Posterior vena cava (tissue), 2 donors: Measurements from ENCODE around the gene SEC61A2. TPM values are rescaled to one million over a fixed set of nuclear protein-coding genes. Genes with fewer than 3 reads are reported as not detected.
"Not testable (repeated sequence)": the region's sequence is repeated elsewhere in the genome, so short reads cannot be mapped to it uniquely, and the experiment has no call there.

Source experiments
- DNase-seq: peaks from one replicate; pipeline ENCODE4 v3.0.0-alpha.2; 2020; ENCODE audit warnings: low spot score
- intact Hi-C, 2 donors: fragments of 100-400 bp; cut with DNase I; formaldehyde crosslinking; loops; one replicate each; pipeline versions ENCODE4 v1.14.1 to v1.14.2; 2022 to 2023
- long read RNA-seq, 2 donors: library from polyadenylated mRNA; unstranded; transcript quantifications; one replicate each; pipeline ENCODE4 v2.0.0, GENCODE V29; 2020 to 2021
- total RNA-seq, 2 donors: library from RNA; stranded (reverse); fragmentation: NEBNext Ultra II Directional; extraction: Animal tissue kit (Norgen Biotek cat#: 25700); gene quantifications; one replicate each; pipeline ENCODE4 v1.2.1, GENCODE V29; 2021
- donor health status: DM: yes; HTN: yes; CAD: no.
- donor health status: DM: yes; HTN: yes; CAD: no.

Gene SEC61A2
- total RNA-seq = 1 to 10 TPM; 5.9 to 7.4 TPM
- long read RNA-seq, donor 1, partial matches to known transcripts = 0 of 3 reads
- long read RNA-seq, donor 1, other reads (novel, unspliced or antisense) = 2 of 3 reads
- long read RNA-seq, donor 2, partial matches to known transcripts = 0 of 4 reads
- long read RNA-seq, donor 2, other reads (novel, unspliced or antisense) = 3 of 4 reads

GRCh38 chr10:12129222-12130111 lies at the start of gene SEC61A2:
Gene SEC61A2, plus strand, starts transcription at chr10:12129677. Its CDS starts 111 bp downstream, at chr10:12129788.
- peak; percentile 99 for DNase-seq
- intact Hi-C loops = loop anchor here in 1 of 2 donors (5.0 kb wide), 1 partner anchor 1973 kb away; no protein-coding TSS in a partner anchor

DNA sequence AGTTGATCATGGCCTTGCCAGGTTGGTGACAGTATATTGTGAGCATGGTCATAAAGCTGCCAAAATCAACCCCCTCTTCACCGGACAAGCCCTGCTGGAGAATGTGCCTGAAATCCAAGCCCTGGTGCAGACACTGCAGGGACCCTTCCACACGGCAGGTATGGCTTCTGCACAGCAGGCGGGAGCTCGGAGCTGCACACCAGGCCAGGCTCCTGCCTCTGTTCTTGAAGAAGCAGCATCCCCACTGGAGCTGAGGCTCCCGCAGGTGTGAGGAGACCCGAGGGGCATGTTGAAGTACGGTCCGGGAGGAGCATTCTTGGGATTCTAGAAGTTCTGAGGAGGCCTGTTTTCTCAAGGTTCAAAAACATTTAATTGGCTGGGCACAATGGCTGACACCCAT lies 48.0 kb upstream of the SEC61A2 start:
- peak; percentile 41 for DNase-seq
- intact Hi-C loops = no loop called here

GRCh38 chr10:12081879-12082557 lies 47.5 kb upstream of the SEC61A2 start:
- intact Hi-C loops = no loop called here
- peak; percentile 23 for DNase-seq

DNA sequence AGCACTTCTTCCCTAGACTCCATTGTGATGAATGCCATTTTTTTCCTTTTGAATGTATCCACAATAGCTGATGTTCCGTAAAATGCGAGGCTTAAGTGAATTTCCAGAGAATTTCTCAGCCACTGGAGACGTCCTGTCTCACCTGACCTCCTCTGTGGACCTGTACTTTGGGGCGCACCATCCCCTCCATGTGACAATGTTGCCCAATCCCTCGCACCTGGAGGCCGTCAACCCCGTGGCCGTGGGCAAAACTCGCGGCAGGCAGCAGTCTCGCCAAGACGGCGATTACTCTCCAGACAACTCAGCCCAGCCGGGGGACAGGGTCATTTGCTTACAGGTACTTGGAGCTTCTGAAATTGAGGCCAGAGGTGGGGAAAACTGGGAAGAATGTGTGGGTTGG lies 40.6 kb upstream of the SEC61A2 start:
- intact Hi-C loops = no loop called here
- DNase-seq = peak; percentile 23

GRCh38 chr10:12091421-12091820 lies 38.1 kb upstream of the SEC61A2 start:
- intact Hi-C loops = no loop called here
- DNase-seq = no peak

DNA sequence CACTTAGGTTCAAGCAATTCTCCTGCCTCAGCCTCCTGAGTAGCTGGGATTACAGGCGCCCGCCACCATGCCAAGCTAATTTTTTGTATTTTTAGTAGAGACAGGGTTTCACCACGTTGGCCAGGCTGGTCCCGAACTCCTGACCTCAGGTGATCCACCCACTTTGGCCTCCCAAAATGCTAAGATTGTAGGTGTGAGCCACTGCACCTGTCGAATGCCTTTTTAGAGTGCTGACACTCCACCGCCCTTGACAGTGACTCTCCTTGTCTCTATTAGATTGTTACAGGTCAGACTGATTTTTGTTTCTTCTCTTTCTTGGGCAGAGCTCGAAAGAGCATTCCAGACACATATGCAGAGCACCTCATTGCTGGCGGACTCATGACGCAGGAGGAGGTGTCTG lies 32.1 kb upstream of the SEC61A2 start:
- intact Hi-C loops, DNase-seq: not testable (repeated sequence)

DNA sequence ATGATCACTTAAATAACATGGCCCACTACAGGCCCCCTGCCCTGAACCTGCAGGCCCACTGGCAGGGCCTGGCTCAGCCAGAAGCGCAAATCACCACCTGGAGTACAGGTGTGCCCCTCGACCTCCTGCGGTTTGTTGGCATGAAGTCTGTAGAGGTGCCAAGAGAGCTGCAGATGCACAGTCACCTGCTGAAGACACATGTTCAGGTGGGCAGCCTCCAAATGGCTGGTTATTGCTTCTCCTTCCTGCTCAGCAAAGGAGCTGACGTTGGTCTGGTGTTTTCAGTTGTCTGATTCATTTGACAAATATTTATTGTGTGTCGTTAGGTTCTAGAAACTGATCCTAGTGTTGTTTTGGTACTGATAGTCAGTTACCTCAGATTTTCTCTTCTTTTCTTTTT lies 31.7 kb upstream of the SEC61A2 start:
- intact Hi-C loops = no loop called here
- peak; percentile 20 for DNase-seq

GRCh38 chr10:12098966-12099365 lies 30.5 kb upstream of the SEC61A2 start:
- no peak for DNase-seq
- intact Hi-C loops = no loop called here

GRCh38 chr10:12103802-12104201 lies 25.7 kb upstream of the SEC61A2 start:
- intact Hi-C loops = no loop called here
- DNase-seq = no peak

- intact Hi-C loops = no loop called here
- DNase-seq = no peak
Measured at GRCh38 chr10:12107781-12108180, 21.7 kb upstream of the SEC61A2 start.

DNA sequence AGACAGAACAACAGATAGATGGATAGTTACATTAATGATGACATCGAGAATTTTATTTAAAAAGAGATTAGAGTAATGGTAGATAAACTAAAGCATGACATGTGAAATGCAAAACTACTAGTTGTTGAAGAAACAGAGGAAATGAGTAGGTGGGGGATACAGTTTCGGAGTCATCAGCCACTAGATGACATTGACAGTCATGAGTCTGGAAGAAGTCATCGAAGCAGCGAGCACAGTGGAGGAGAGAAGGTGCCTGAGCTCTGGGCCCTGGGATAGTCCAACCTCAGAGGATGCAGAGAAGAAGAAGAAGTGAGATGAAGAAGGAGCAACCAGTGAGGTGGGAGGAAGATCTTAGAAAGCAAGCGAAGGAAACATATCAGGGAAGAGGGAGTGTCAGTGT lies 20.2 kb upstream of the SEC61A2 start:
- no peak for DNase-seq
- intact Hi-C loops = no loop called here

DNA sequence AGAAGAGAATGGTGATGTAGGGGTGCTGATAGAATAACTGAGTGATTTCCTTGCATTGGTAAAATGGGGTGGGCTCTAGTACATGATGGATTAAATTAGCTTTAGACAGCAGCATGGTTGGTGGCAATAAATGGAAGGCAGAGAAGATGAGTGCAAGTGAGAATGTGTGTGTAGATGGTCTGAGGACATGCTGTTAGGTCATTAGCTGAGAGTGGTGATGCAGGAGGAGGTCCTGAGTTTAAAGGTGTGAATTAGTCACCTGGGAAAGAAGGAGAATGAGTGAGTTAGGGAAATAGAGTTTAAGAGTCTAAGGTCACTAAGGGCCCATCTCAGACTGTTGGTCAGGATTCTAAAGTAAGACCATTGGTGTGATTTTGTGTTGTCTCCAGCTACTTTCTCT lies 17.9 kb upstream of the SEC61A2 start:
- intact Hi-C loops = no loop called here

GRCh38 chr10:12113627-12114026 lies 15.8 kb upstream of the SEC61A2 start:
- no peak for DNase-seq
- intact Hi-C loops = no loop called here

More for the DNA sequence above, 17.9 kb upstream of the SEC61A2 start:
- DNase-seq = no peak

DNA sequence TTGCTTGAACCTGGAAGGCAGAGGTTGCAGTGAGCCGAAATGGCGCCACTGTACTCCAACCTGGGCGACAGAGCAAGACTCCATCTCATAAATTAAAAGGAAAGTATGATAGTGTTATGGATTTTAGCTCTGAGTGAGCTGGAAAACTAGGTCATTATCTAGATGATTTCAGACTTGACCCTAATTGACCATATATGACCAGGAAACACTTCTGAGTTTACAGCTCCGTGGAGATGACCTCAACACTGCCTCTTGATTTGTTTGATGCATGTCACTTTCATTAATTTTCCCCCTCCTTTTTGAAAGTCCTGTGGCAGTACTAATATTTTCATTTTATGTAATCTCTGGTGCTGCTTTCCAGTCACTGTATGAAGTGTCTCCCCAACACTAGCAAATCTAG lies 7.8 kb upstream of the SEC61A2 start:
- DNase-seq = no peak
- intact Hi-C loops = no loop called here

DNA sequence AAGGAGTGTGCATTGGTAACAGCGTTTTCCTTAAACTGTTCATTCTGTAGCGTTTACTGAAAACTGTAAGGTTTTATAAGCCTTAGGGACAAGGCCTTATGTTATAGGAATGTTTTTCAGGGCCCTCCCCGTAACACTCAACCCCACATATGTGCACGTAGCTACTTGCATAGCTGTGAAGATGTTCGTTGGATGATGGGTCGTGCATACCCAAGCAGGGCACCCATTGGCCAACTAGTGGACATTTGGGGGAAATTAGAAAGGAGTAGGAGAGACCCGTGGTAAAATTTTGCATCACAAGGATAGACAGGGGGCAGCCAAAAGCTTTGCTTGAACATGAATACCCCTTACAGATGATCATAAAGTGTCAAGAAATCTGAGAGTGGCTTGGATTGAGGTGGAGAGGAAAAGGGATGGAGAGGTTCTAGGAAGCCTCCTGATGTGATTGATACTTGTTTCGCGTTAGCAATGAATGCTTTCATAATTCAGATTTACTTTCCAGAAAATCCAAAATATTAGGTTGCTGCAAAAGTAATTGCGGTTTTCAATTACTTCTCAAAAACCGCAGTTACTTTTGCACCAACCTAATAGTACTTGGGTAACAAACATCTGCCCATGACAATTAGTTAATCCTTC lies 878 bp downstream of the SEC61A2 start:
- no peak for DNase-seq
- intact Hi-C loops = loop anchor here in 1 of 2 donors (5.0 kb wide), 1 partner anchor 1972 kb away; no protein-coding TSS in a partner anchor

GRCh38 chr10:12135631-12136030 lies 6.2 kb downstream of the SEC61A2 start:
- intact Hi-C loops = no loop called here
- no peak for DNase-seq

DNA sequence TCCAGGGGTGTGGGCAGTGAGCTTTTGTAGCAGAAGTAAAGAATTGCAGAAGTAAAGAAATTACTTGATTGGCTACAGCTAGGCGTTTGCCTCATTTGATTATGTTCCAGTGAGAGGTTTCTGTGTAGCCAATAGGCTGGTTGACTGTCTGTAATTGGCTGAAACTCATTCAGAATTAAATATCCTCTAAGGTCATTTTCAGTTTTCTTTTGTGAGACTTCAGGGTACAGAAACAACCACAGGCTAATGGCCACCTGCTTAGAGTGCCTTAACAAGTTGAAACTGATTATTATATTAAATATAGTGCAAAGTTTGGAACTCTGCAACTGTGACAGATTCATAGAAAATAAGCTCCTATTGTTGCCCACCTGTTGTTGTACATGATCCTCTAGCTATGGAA lies 10.6 kb downstream of the SEC61A2 start:
- intact Hi-C loops = no loop called here
- no peak for DNase-seq

GRCh38 chr10:12144538-12144937 lies 15.1 kb downstream of the SEC61A2 start:
- intact Hi-C loops = no loop called here
- DNase-seq = no peak

DNA sequence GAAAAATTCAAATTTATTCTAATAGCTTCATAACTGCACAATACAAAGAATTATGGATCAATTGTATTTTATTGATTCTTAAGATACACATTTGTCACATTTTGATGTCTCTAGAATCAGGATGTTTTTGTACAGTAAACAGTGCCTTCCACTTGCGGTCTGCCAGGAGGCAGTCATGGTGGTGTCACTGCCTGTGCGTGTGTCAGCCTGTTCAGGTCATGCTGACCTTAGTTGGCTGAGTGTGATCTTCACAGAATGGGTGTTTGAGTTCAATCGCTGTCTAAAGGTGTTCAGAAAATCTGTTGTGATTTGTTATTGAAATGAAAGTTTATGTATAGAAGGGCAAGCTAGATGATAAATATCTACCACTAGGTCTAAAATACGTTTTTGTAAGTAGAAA lies 20.7 kb downstream of the SEC61A2 start:
- no peak for DNase-seq
- intact Hi-C loops = no loop called here

- no peak for DNase-seq
- intact Hi-C loops = no loop called here
Measured at GRCh38 chr10:12154516-12154915, 25.0 kb downstream of the SEC61A2 start.
